ENCODE measurements around the gene TEX54.
"Not testable (repeated sequence)": the region's sequence is repeated elsewhere in the genome, so short reads cannot be mapped to it uniquely, and the experiment has no call there.

Gene TEX54

DNA sequence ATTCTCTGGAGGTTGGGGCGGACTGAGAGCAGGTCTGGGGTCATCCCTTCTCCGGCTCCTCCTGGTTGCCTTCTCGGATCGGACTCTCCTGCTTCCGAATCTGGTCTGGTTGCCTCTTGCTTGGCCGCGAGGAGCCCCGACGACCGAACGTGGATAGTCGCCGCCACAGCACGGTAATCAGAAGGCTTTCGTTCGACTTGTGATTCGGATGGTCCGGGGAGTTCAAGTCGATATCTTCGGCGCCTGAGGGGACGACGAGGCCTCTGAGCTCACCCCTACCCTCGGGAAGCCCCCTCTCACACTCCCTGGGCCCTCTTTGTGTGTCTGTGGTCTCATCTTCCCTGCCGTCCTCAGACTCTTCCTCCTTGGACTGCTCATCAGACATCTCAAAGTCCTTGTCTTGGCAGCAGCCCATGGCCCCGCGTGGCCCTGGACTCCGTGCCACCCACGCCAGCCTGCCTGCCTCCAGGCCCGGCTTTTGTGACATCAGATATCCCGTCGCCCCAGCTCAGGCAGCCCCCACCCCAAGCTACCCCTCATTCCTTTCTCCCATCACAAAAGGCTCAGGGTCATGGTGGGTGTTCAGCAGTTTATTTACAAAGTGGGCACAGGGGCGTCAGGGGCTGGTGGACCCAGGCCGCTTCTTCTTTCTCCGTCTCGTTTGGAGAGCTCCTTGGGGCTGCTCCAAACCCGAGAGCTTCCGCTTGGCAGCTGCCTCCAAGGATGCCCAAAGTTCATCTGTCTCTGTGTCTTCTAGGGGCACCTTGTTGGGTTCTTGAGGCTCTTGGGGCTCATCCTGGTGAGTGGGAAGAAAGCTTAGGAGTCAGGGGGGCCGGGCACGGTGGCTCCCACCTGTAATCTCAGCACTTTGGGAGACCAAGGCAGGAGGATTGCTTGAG, at the start of gene TEX54:
Gene TEX54, minus strand, starts transcription at position 506 of the 899 bp plus-strand sequence.
- no peak for DNase-seq

DNA sequence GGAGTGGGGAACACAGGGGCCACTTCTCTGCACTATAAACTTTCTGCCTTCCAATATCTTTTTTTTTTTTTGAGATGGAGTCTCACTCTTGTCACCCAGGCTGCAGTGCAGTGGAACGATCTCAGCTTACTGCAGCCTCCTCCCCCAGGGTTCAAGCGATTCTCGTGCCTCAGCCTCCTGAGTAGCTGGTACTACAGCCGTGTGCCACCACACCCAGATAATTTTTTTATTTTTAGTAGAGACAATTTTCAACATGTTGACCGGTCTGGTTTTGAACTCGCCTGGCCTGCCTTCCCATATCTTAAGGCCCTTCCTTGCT, 49.7 kb upstream of the TEX54 start:
- DNase-seq = no peak

DNA sequence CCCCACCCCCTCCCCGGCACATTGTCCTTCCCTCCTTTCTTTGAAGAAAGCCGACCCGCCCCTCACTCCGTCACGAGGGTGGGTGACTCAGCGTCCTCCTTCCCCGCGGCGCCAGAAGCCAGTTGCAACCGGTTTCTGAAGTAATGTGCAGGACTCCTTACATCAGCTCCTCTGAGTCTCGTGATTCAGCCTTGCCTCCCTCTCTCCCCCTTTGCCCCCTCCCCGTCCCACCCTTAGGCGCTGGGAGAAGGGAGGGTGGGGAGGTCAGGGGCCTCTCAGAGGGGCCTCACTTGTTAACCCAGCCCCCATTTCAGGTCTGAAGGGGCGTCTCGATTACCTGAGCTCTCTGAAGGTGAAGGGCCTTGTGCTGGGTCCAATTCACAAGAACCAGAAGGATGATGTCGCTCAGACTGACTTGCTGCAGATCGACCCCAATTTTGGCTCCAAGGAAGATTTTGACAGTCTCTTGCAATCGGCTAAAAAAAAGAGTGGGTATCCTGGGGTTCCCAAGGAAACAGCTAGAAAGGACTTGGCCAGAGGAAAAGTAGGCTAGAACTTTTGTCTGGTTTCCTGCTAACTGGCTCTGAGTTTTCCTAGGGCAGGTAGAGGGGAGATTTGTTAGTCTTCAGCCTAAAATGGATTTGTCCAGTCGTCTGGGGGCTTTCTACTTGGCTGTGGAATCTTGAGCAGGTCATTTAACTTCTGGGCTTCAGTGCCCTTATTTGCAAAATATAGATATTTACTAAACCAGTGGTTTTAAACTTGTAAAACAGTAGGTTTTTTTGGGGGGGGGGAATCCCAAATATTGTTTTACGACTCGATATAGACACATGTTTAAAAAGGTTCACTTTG, 49.2 kb upstream of the TEX54 start:
- DNase-seq = peak; percentile 88

DNA sequence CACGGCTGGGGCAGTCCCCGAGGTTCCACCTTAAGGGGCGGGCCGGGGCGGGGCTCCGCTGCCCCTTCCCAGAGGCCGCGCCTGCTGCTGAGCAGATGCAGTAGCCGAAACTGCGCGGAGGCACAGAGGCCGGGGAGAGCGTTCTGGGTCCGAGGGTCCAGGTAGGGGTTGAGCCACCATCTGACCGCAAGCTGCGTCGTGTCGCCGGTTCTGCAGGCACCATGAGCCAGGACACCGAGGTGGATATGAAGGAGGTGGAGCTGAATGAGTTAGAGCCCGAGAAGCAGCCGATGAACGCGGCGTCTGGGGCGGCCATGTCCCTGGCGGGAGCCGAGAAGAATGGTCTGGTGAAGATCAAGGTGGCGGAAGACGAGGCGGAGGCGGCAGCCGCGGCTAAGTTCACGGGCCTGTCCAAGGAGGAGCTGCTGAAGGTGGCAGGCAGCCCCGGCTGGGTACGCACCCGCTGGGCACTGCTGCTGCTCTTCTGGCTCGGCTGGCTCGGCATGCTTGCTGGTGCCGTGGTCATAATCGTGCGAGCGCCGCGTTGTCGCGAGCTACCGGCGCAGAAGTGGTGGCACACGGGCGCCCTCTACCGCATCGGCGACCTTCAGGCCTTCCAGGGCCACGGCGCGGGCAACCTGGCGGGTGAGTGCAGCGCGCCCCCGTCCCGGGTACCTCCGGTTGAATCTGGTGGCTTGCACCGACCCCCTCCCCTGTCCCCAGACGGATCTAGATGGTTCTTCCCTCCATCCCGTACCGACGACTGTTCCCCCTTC, 48.4 kb upstream of the TEX54 start, which contains the start of gene SLC3A2:
Gene SLC3A2, plus strand, starts transcription at position 94 of the 776 bp plus-strand sequence. Its CDS starts 128 bp downstream, at position 222.
- peak; percentile 88 for DNase-seq

DNA sequence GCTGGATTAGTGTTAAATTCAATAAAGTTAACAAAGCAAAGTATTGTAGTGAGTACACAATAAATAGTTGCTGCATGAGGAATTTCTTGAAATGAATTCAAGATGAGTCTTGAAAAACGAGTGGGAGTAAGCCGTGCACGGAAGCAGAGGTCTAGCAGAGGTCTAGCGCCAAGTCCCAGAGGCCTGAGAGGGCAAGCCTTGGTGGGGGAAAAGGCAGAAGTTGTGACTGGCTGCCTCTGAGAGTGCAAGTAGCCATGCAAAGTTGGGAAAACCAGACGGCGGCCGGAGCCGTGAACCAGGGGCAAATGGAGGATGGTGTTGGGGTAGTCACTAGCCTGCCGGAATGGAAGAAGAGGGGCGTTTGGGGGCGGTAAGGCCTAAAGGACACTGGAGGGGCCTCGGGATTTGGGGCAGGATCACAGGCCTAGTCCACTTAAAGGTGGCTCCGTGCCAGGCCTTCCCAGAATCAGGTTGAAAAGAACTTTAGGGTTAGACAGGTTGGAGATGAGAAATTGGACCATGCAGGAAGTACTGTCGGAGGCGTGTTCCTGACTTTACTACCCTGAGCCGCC, 47.7 kb upstream of the TEX54 start:
- no peak for DNase-seq

DNA sequence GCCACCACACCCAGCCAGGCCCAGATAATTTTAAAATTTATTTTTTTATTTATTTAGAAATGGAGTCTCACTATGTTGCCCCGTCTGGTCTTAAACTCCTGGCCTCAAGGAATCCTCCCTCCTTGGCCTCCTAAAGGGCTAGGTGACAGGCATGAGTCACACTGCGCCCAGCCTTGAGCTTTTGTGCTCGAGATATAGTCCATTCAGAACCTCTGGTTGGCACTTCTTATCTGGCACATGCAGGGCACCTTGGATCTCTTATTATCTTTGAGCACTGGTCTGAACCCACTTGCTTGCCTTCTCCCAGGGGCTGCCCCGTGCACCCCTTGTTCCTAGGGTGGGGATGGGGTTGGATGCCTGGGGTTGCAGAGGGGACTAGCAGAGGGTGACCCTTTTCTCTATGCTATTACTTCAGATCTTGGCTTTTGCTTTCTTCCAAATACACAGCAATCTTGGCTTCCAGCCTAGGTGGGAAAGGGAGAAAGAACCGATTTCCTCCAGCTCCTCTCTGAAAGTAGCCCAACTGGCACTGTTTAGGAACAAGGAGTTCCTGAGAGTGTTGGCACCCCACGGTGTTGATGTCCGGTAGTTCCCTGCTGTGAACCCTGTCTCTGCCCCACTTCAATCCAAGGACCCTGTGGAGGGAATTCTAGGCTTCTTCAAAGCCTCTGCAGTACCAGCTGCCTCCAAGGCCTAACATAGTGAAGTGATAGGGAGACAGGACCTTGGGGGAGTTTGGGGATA, 46.8 kb upstream of the TEX54 start:
- DNase-seq = no peak

DNA sequence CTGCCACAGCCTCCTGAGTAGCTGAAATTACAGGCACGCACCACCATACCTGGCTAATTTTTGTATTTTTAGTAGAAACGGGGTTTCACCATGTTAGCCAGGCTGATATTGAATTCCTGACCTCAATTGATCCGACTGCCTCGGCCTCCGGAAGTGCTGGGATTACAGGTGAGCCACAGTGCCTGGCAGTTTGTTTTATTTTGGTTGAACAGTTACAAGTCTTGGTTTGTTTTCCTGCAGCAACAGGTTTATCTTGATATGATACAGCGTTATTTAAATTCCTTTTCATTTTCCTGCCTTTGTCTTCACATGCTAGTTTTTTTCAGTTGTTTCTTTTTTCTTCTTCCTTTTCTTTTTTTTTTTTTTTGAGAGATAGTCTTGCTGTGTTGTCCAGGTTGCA, 44.1 kb upstream of the TEX54 start:
- no peak for DNase-seq

DNA sequence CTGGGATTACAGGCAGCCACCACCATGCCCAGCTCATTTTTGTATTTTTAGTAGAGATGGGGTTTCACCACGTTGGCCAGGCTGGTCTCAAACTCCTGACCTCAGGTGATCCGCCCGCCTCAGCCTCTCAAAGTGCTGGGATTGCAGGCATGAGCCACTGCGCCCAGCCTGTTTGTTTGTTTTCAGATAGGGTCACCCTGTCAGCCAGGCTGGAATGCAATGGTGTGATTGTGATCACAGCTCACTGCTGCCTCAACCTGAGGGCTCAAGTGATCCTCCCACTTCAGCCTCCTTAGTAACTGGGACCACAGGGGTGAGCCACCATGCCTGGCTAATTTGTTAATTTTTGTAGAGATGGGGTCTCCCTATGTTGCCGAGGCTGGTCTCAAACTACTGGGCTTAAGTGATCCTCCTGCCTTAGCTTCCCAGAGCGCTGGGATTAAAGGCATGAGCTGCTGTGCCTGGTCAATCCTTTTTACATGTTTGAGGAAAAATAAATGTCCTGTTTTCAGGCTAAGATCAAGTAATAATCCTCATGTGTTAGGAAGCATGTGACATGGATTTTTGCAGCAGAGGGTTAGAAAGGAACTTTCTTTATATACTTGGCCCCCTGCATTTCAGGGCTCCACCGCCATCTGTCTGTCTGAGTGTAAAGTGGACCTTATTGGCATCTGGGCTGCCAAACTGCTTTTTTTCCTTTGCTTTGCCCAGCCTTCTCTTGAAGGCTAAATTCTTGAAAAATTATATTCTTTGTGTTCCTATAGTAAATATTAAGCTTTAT, 43.2 kb upstream of the TEX54 start:
- no peak for DNase-seq

DNA sequence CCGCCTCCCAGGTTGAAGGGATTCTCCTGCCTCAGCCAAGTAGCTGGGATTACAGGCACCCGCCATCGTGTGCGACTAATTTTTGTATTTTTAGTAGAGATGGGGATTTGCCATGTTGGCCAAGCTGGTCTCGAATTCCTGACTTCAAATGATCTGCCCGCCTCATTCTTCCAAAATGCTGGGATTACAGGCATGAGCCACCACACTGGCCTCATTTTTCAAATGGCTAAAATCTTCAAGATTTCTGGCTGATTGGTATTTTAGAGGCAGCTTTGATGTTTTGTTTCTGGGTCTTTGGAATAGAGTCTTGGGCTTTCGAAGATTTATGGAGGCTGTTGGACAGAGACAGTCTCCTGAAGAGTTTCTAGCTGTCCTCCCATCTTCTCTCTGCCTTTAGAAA, 42.2 kb upstream of the TEX54 start:
- DNase-seq = no peak

DNA sequence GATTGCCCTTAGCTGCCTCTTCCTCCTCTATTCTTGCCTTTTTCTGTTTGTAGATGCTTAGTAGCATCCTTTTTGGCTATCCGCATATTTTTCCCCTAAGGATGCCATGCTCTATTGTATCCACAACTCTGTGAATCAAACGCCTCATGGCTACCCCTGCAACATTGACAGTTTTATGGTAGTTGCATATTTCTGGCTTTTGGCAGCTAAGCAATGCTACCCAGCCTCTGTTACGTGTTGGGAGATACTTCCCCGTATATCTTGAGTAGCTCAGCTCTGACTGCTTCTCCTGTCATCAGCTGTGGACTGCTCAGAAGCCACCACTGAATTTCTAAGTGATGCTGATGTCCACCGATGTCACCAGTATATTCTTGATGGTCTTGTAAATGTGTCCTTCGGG, 33.0 kb upstream of the TEX54 start:
- no peak for DNase-seq

DNA sequence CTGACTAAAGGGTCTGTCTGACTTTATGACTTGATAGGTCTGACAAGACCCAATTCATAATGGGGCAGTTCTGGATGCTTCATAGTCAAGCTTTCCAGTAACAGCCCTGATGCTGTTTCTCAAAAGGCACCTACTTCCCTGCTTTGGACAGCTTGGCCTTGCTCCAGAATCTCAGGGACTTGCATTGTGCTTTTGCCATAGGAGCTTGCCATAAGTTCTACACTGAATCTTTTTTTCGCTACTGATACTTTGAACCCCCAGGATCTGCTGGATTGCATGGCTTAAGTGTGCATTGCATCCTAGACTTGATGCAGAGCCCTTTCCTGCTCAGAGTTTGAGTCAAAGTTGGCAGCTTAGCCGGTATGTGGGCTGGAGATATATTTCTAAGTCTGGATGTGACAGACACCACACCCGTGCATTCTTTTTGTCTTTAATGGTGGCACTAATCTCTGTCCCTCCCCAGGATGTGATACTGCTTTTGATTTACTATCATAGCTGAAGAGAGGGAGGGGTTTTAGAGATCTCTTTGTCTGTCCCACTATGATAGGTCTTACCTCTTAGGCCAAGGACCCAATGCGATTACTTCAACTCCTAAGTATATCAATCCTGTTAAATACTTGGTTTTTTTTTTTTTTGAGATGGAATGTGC, 31.2 kb upstream of the TEX54 start:
- DNase-seq = no peak

DNA sequence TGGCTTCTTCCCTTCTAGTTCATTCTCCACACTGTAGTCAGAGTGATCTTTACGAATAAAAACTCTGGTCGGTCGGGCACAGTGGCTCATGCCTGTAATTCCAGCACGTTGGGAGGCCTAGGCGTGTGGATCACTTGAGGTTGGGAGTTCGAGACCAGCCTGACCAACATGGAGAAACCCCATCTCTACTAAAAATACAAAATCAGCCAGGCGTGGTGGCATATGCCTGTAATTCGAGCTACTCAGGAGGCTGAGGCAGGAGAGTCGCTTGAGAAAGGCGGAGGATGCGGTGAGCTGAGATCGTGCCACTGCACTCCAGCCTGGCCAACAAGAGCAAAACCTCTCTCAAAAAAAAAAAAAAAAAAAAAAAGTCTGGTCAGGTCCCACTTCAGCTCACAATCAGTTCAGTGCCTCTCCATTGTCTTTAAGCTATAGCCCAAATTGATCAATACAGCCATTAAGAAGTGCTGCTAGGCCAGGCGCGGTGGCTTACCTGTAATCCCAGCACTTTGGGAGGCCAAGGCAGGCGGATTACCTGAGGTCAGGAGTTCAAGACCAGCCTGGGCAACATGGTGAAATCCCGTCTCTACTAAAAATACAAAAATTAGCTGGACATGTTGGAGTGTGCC, 29.0 kb upstream of the TEX54 start:
- not testable (repeated sequence) for DNase-seq

DNA sequence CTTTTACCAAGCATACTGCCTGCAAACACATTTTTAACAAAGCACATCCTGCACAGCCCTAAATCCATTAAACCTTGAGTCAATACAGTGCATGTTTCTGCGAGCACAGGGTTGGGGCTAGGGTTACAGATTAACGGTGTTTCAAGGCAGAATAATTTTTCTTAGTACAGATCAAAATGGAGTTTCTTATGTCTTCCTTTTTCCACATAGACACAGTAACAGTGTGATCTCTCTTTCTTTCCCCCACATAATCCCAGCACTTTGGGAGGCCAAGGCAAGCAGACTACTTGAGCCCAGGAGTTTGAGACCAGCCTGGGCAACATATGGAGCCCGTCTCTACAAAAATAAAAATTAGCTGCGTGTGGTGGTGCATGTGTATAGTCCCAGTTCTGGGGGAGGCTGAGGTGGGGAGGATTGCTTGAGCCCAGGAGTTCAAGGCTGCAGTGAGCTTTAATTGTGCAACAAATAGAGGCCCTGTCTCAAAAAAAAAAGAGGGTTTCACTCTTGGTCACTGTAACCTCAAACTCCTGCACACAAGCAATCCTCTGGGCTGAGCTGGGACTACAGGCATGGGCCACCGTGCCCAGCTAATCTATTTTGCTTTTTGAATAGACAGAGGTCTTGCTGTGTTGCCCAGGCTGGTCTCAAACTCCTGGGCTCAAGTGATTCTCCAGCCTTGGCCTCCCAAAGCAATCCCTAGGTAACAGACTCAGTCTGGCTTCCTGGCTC, 28.4 kb upstream of the TEX54 start:
- no peak for DNase-seq

DNA sequence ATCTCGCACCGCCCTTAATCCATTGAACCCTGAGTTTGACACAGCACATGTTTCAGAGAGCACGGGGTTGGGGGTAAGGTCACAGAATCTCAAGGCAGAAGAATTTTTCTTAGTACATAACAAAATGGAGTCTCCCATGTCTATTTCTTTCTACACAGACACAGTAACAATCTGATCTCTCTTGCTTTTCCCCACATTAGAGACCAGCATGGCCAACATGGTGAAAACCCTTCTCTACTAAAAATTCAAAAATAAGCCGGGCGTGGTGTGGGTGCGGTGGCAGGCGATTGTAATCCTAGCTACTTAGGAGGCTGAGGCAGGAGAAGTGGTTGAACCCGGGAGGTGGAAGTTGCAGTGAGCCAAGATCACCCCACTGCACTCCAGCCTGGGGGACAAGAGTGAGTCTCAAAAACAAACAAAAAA, 26.7 kb upstream of the TEX54 start:
- DNase-seq = not testable (repeated sequence)

DNA sequence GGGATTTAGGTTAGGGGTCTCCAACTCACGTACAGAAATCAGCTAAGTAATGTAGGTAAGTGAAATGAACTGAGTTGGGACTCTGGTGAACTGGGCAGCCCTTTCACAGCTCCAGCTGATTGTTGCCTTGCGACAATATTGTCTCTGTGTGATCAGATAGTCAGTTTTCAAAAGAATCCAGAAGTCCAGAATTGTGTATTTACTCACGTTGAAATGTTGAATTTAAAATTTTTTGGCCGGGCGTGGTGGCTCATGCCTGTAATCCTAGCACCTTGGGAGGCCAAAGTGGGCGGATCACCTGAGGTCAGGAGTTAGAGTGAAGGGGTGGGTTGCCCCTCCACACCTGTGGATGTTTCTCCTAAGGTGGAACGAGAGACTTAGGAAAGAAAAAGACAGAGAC, 25.6 kb upstream of the TEX54 start:
- DNase-seq = no peak

DNA sequence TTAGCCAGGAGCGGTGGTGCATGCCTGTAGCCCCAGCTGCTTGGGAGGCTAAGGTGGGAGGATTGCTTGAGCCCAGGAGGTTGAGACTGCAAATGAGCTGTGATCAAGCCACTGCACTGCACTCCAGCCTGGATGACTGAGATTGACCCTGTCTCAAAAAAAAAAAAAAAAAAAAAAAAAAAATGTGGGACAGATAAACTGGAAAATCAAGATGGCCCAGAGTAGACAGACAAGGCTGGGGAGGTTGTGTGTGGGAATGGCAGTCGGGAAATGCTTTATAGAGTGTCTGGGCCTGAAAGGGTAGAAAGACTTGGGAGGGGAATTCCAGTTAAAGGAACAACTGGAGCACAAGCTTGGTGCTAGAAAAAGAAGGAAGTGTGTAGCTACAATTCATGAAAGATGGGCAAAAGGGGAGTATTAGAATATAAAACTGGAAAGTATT, 24.9 kb upstream of the TEX54 start:
- DNase-seq = no peak

DNA sequence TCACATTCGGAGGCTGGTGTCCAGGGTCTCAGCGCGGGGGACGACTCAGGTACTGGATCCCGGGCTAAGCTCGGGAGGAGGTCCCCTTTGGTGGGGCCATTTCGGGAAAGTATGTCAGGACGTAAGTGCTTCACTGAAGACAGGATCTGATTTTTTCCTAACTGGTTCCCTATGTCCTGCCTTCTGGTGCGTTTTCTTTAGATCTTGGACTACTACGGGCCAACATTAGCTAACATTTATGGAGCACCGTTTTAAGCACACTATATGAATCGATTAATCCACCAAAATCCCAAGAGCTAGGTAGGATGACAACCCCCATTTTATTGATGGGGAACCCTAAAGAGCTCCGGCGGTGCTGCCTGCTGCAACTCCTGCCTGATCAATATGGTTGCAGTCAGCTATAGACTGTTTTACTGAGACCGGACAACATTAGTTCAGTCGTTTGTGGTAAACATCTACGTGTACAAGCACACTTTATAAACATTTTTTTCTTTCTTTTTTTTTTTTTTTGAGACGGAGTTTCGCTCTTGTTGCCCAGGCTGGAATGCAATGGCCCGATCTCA, 23.8 kb upstream of the TEX54 start:
- no peak for DNase-seq

DNA sequence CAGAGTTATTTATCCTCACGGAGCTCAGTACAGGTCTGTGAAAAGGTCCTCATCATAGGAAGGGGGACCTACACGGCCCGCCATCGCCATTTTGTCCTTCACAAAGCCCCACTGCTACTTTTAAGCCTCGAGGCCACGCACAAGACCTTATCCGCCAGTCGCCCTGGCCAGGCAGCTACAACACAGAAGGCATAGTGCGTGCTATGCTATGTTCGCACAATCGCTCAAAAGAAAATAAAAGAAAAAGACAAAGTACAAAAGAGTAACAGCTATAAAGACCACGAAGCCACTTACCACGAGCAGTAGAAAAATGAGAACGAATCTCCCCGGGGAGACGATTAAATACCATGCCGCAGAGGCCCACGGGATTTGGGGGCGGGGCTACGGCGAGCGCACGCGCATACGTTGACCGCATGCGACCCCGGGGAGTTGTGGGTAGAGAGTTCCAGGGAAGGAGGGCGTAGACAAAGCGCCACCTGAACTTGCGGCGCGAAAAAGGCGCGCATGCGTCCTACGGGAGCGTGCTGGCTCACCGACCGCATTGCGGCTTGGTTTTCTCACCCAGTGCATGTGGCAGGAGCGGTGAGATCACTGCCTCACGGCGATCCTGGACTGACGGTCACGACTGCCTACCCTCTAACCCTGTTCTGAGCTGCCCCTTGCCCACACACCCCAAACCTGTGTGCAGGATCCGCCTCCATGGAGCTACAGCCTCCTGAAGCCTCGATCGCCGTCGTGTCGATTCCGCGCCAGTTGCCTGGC, 23.1 kb upstream of the TEX54 start:
- DNase-seq = peak; percentile 94
